HG03439 (cell line): Measurements from ENCODE around the gene TMEM127.
A peak's percentile ranks its signal among the peaks of the same experiment; 100 is the strongest.

Experiments
- ATAC-seq: cut with Tn5 transposase; IDR thresholded peaks from one replicate; pipeline ENCODE4 v1.9.1; 2021; ENCODE audit warnings: mild to moderate bottlenecking, moderate library complexity; ENCODE audit not compliant: unreplicated experiment

Gene TMEM127

GRCh38 chr2:96207774-96208142 lies 58.0 kb downstream of the TMEM127 start:
- peak; percentile 6 for ATAC-seq

- ATAC-seq = no peak
Observed at GRCh38 chr2:96207073-96207773, 58.6 kb downstream of the TMEM127 start.

DNA sequence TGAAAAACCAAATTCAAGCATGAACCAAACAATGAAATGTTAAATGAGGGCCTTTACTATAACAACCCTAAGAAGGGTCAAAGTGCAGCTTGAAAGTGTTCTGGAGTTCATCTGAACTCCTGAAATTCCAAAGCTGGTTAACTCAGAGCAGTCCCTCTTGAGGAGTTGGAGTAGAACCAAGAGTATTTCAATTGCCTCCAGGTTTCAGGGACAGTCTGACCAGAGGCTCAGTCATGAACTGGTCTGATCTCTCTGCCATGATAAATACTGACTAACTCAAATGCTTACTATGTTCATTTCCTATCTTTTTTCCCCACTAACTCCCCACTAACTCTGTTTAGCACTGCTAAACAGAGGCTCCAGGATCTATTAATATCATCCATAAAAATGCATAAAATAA lies 59.9 kb downstream of the TMEM127 start:
- ATAC-seq = no peak

DNA sequence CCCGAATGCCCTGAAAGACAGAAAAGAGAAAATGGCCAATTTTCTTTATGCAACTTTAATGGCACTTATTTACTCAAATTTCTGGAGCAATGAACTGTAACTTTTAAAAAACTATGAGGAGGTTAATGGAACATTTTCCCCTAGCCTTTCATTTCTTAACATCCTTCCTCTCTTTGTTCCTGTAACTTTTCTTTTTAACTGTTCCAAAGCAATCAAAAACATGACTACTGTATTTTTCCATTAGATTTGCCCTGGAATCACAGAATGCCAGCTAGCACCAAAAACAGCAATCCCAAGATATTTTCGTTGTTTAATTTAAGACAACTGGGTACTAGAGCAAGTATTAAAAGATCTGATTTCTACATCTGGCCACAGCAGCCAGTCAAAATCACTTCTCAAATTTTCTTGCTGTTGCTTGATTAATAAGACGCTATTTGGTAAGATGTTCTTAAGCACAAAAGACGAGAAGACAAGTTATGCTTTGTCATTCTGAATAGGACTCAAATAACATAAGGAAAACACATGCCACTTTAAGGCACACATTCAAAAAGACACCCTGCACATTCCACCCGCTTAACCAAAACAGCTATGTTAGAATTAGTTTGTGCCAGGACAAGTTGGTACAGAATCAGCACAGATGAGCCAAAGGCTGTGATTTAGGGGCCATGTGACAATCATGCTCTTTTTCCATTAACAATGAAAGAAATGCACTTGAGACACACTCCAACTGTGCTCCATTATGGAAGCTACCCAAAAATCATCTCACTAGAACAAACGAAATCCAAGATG lies 60.8 kb downstream of the TMEM127 start:
- ATAC-seq = no peak

- ATAC-seq = no peak
Observed at GRCh38 chr2:96203130-96204028, 62.4 kb downstream of the TMEM127 start.

GRCh38 chr2:96202152-96202854 lies 63.5 kb downstream of the TMEM127 start:
- ATAC-seq = no peak

GRCh38 chr2:96201338-96201737 lies 64.5 kb downstream of the TMEM127 start:
- ATAC-seq = no peak

GRCh38 chr2:96198921-96199320 lies 66.9 kb downstream of the TMEM127 start:
- ATAC-seq = no peak
